Neural cell (in vitro differentiated cells): ENCODE data around the gene NAA38.

Source experiments
- EZH2 ChIP-seq: fragments of 200-600, 300-800 bp; shearing (Covaris generic), sonication (generic); IDR thresholded peaks from 2 replicates; pipeline ENCODE4 v1.6.1; 2014; ENCODE audit warnings: antibody characterized with exemption, low read length, borderline replicate concordance, mild to moderate bottlenecking; ENCODE audit not compliant: insufficient read depth, poor library complexity, severe bottlenecking
- TF ChIP-seq, protein P1 (sequence below): fragments of 450-650 bp; IDR thresholded peaks from 2 replicates; pipeline ENCODE4 v1.5.1; 2014; ENCODE audit warnings: antibody characterized with exemption, mild to moderate bottlenecking, moderate library complexity; ENCODE audit not compliant: poor library complexity, severe bottlenecking

DNA sequence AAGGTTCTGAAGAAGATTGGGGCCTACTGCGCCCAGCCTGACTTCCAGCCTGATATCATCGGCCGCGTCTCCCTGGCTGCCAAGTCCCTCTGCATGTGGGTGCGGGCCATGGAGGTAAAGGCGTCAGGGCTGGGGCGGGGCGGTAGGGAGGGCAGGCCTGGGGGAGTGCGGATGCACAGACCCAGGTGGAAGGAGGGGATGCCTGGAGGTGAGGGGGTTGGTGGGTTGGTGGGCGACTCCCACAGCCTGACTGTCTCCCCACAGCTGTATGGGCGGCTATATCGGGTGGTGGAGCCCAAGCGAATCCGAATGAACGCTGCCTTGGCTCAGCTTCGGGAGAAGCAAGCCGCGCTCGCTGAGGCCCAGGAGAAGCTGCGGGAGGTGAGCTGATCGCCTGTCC, 50.2 kb downstream of the NAA38 start:
- TF ChIP-seq, protein P1, sequence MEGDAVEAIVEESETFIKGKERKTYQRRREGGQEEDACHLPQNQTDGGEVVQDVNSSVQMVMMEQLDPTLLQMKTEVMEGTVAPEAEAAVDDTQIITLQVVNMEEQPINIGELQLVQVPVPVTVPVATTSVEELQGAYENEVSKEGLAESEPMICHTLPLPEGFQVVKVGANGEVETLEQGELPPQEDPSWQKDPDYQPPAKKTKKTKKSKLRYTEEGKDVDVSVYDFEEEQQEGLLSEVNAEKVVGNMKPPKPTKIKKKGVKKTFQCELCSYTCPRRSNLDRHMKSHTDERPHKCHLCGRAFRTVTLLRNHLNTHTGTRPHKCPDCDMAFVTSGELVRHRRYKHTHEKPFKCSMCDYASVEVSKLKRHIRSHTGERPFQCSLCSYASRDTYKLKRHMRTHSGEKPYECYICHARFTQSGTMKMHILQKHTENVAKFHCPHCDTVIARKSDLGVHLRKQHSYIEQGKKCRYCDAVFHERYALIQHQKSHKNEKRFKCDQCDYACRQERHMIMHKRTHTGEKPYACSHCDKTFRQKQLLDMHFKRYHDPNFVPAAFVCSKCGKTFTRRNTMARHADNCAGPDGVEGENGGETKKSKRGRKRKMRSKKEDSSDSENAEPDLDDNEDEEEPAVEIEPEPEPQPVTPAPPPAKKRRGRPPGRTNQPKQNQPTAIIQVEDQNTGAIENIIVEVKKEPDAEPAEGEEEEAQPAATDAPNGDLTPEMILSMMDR: no peak
- no peak for TF ChIP-seq EZH2
